BLaER1 treated with 17β-estradiol and CSF1 and Interleukin-3, amounts not matched to agents 10 nM and 100 nM (cell line): ENCODE data around the gene FHOD3.

Experiments used
- H3K27ac ChIP-seq, 11 experiments: shearing (Covaris generic); formaldehyde crosslinking; 2 replicates each; pipeline ENCODE4 v1.8.1; 2022
- H3K27me3 ChIP-seq, 11 experiments: shearing (Covaris generic); formaldehyde crosslinking; 2 replicates each; pipeline ENCODE4 v1.8.1; 2022
- H3K36me3 ChIP-seq, 11 experiments: shearing (Covaris generic); formaldehyde crosslinking; 2 replicates each; pipeline ENCODE4 v1.8.1; 2022
- H3K4me1 ChIP-seq, 10 experiments: shearing (Covaris generic); formaldehyde crosslinking; 2 replicates each; pipeline ENCODE4 v1.8.1; 2022
- H3K4me2 ChIP-seq, 11 experiments: shearing (Covaris generic); formaldehyde crosslinking; 2 replicates each; pipeline ENCODE4 v1.8.1; 2022
- H3K4me3 ChIP-seq, 10 experiments: shearing (Covaris generic); formaldehyde crosslinking; 2 replicates each; pipeline ENCODE4 v1.8.1; 2022
- H3K9ac ChIP-seq, 11 experiments: shearing (Covaris generic); formaldehyde crosslinking; 2 replicates each; pipeline ENCODE4 v1.8.1; 2022
- H3K9me3 ChIP-seq, 11 experiments: shearing (Covaris generic); formaldehyde crosslinking; replicated peaks in 1 of 11; 2 replicates each; pipeline ENCODE4 v1.8.1; 2022
- H4K20me1 ChIP-seq, 11 experiments: shearing (Covaris generic); formaldehyde crosslinking; 2 replicates each; pipeline ENCODE4 v1.8.1; 2022
- Cebpa-rat ChIP-seq, 11 experiments: shearing (Covaris generic); IDR thresholded peaks; 2 replicates each; pipeline ENCODE4 v1.8.1; 2022

The FHOD3 gene

GRCh38 chr18:36559149-36559857 is 261.8 kb downstream of the FHOD3 start:
- H3K4me3 ChIP-seq, result no peak overlapping the region
- H3K4me1 ChIP-seq, result no peaks in the 10 kb centered on the region
- no peaks in the 10 kb centered on the region for H3K36me3 ChIP-seq
- no peak overlapping the region for H3K9ac ChIP-seq
- no peaks in the 10 kb centered on the region for H4K20me1 ChIP-seq
- no peak overlapping the region for H3K27ac ChIP-seq
- no peaks in the 10 kb centered on the region for H3K9me3 ChIP-seq
- H3K27me3 ChIP-seq, result no peaks in the 10 kb centered on the region
- H3K4me2 ChIP-seq, result no peak overlapping the region
- no peak for TF ChIP-seq Cebpa-rat (IDR thresholded peaks at IDR 0.05)

GRCh38 chr18:36560187-36560586 is 262.7 kb downstream of the FHOD3 start:
- Histone ChIP-seq H3K36me3 (no peaks in the 10 kb centered on the region), H3K27ac (no peak overlapping the region), H3K4me2 (no peak overlapping the region), H3K9ac (no peak overlapping the region), H3K4me1 (no peaks in the 10 kb centered on the region), H3K27me3 (no peaks in the 10 kb centered on the region), H3K4me3 (no peak overlapping the region), H4K20me1 (no peaks in the 10 kb centered on the region), H3K9me3 (no peaks in the 10 kb centered on the region)
- no peak for TF ChIP-seq Cebpa-rat (IDR thresholded peaks at IDR 0.05)

- TF ChIP-seq Cebpa-rat (IDR thresholded peaks at IDR 0.05), result no peak
- H3K4me1 ChIP-seq, result no peaks in the 10 kb centered on the region
- H4K20me1 ChIP-seq, result no peaks in the 10 kb centered on the region
- H3K27ac ChIP-seq, result no peak overlapping the region
- no peaks in the 10 kb centered on the region for H3K36me3 ChIP-seq
- no peaks in the 10 kb centered on the region for H3K27me3 ChIP-seq
- H3K4me2 ChIP-seq, result no peak overlapping the region
- no peak overlapping the region for H3K9ac ChIP-seq
- no peaks in the 10 kb centered on the region for H3K9me3 ChIP-seq
- H3K4me3 ChIP-seq, result no peak overlapping the region
Measured at GRCh38 chr18:36561046-36561445, 263.5 kb downstream of the FHOD3 start.

- Histone ChIP-seq H3K9ac (no peak overlapping the region), H3K36me3 (no peaks in the 10 kb centered on the region), H3K9me3 (no peaks in the 10 kb centered on the region), H3K4me3 (no peak overlapping the region), H4K20me1 (no peaks in the 10 kb centered on the region), H3K4me1 (peaks cover 0 to 5% (median 0%) of the 10 kb centered on the region in 10 experiments; a peak in 1 of 20 replicates), H3K27ac (no peak overlapping the region), H3K27me3 (no peaks in the 10 kb centered on the region), H3K4me2 (no peak overlapping the region)
- no peak for TF ChIP-seq Cebpa-rat (IDR thresholded peaks at IDR 0.05)
Measured at GRCh38 chr18:36564841-36565240, 267.3 kb downstream of the FHOD3 start.

GRCh38 chr18:36567800-36568199 is 270.3 kb downstream of the FHOD3 start:
- Histone ChIP-seq H3K4me3 (no peak overlapping the region), H4K20me1 (no peaks in the 10 kb centered on the region), H3K27me3 (no peaks in the 10 kb centered on the region), H3K4me1 (peaks cover 0 to 5% (median 0%) of the 10 kb centered on the region in 10 experiments; a peak in 1 of 20 replicates), H3K9me3 (no peaks in the 10 kb centered on the region), H3K9ac (no peak overlapping the region), H3K36me3 (no peaks in the 10 kb centered on the region), H3K27ac (no peak overlapping the region), H3K4me2 (no peak overlapping the region)
- no peak for TF ChIP-seq Cebpa-rat (IDR thresholded peaks at IDR 0.05)

- H3K4me1 ChIP-seq, result peaks cover 0 to 5% (median 0%) of the 10 kb centered on the region in 10 experiments; a peak in 1 of 20 replicates
- H3K9ac ChIP-seq, result no peak overlapping the region
- H3K36me3 ChIP-seq, result no peaks in the 10 kb centered on the region
- H3K27me3 ChIP-seq, result no peaks in the 10 kb centered on the region
- no peak overlapping the region for H3K4me2 ChIP-seq
- no peak overlapping the region for H3K4me3 ChIP-seq
- H3K27ac ChIP-seq, result no peak overlapping the region
- no peak for TF ChIP-seq Cebpa-rat (IDR thresholded peaks at IDR 0.05)
- no peaks in the 10 kb centered on the region for H4K20me1 ChIP-seq
- H3K9me3 ChIP-seq, result no peaks in the 10 kb centered on the region
Measured at GRCh38 chr18:36568487-36568886, 271.0 kb downstream of the FHOD3 start.

GRCh38 chr18:36572135-36572856 is 274.8 kb downstream of the FHOD3 start:
- Histone ChIP-seq H3K27ac (no peak overlapping the region), H3K4me1 (no peaks in the 10 kb centered on the region), H3K9ac (no peak overlapping the region), H4K20me1 (no peaks in the 10 kb centered on the region), H3K9me3 (peaks cover 0 to 2% (median 0%) of the 10 kb centered on the region in 11 experiments; a peak in 6 of 22 replicates), H3K4me2 (no peak overlapping the region), H3K27me3 (no peaks in the 10 kb centered on the region), H3K4me3 (no peak overlapping the region), H3K36me3 (no peaks in the 10 kb centered on the region; a peak in 1 of 22 replicates)
- no peak for TF ChIP-seq Cebpa-rat (IDR thresholded peaks at IDR 0.05)

GRCh38 chr18:36576339-36576738 is 278.8 kb downstream of the FHOD3 start:
- H4K20me1 ChIP-seq, result no peaks in the 10 kb centered on the region
- H3K36me3 ChIP-seq, result peaks cover 0 to 8% (median 0%) of the 10 kb centered on the region in 11 experiments; a peak in 2 of 22 replicates
- no peaks in the 10 kb centered on the region for H3K27me3 ChIP-seq
- no peak for TF ChIP-seq Cebpa-rat (IDR thresholded peaks at IDR 0.05)
- no peaks in the 10 kb centered on the region for H3K4me1 ChIP-seq
- no peak overlapping the region for H3K4me3 ChIP-seq
- no peak overlapping the region for H3K4me2 ChIP-seq
- no peak overlapping the region for H3K27ac ChIP-seq
- H3K9me3 ChIP-seq, result peaks cover 8 to 17% (median 11%) of the 10 kb centered on the region in 11 experiments; a peak in 17 of 22 replicates
- no peak overlapping the region for H3K9ac ChIP-seq

GRCh38 chr18:36578871-36579710 is 281.6 kb downstream of the FHOD3 start:
- no peaks in the 10 kb centered on the region; a peak in 2 of 20 replicates for H3K4me1 ChIP-seq
- H3K4me3 ChIP-seq, result no peak overlapping the region
- H3K27ac ChIP-seq, result no peak overlapping the region
- peaks cover 8 to 17% (median 11%) of the 10 kb centered on the region in 11 experiments; a peak in 17 of 22 replicates for H3K9me3 ChIP-seq
- no peak overlapping the region for H3K9ac ChIP-seq
- H3K36me3 ChIP-seq, result peaks cover 0 to 8% (median 0%) of the 10 kb centered on the region in 11 experiments; a peak in 2 of 22 replicates
- no peaks in the 10 kb centered on the region for H4K20me1 ChIP-seq
- TF ChIP-seq Cebpa-rat (IDR thresholded peaks at IDR 0.05), result no peak
- no peak overlapping the region for H3K4me2 ChIP-seq
- no peaks in the 10 kb centered on the region for H3K27me3 ChIP-seq
